HG02970 (cell line): Measurements from ENCODE around the gene TAOK2.
A peak's percentile ranks its signal among the peaks of the same experiment; 100 is the strongest.

Experiments used
- ATAC-seq: cut with Tn5 transposase; IDR thresholded peaks from one replicate; pipeline ENCODE4 v1.9.1; 2021; ENCODE audit warnings: mild to moderate bottlenecking, moderate library complexity, moderate number of reproducible peaks; ENCODE audit not compliant: unreplicated experiment, low FRiP score

The TAOK2 gene

GRCh38 chr16:29986231-29986630 is 12.6 kb downstream of the TAOK2 start:
- ATAC-seq: no peak

- ATAC-seq: no peak
These were observed 13.3 kb downstream of the TAOK2 start for GRCh38 chr16:29986931-29987330.

- ATAC-seq: no peak
These were observed 13.9 kb downstream of the TAOK2 start for GRCh38 chr16:29987371-29988085.

GRCh38 chr16:29988346-29989075 is 14.8 kb downstream of the TAOK2 start:
- no peak for ATAC-seq

GRCh38 chr16:29989111-29989858 is 15.6 kb downstream of the TAOK2 start:
- no peak for ATAC-seq

GRCh38 chr16:29990034-29990433 is 16.4 kb downstream of the TAOK2 start:
- ATAC-seq: no peak

- ATAC-seq: no peak
These were observed 17.4 kb downstream of the TAOK2 start for GRCh38 chr16:29990883-29991570.

- no peak for ATAC-seq
These were observed 17.9 kb downstream of the TAOK2 start for GRCh38 chr16:29991571-29991904.

GRCh38 chr16:29992344-29992967 is 18.8 kb downstream of the TAOK2 start:
- no peak for ATAC-seq

GRCh38 chr16:29993191-29993902 is 19.7 kb downstream of the TAOK2 start:
- ATAC-seq: no peak

GRCh38 chr16:29993903-29994599 is 20.4 kb downstream of the TAOK2 start:
- ATAC-seq: no peak

- no peak for ATAC-seq
These were observed 21.1 kb downstream of the TAOK2 start for GRCh38 chr16:29994600-29995323.

- ATAC-seq: peak; percentile 45
These were observed 21.7 kb downstream of the TAOK2 start, which contains the start of gene HIRIP3 for GRCh38 chr16:29995324-29995910. TSS of gene HIRIP3 (minus strand) at chr16:29995617. CDS start at chr16:29995605, 12 bp downstream.

GRCh38 chr16:29995911-29996765 is 22.5 kb downstream of the TAOK2 start, which contains the start of gene INO80E:
TSS of gene INO80E (plus strand) at chr16:29996241. CDS start at chr16:29996311, 70 bp downstream.
- ATAC-seq: peak; percentile 93

GRCh38 chr16:29996766-29997250 is 23.1 kb downstream of the TAOK2 start:
- no peak for ATAC-seq

- ATAC-seq: no peak
These were observed 25.9 kb downstream of the TAOK2 start for GRCh38 chr16:29999605-30000004.
